NCI-H1436 treated with DMSO at 0.1 percent for 48 hours (cell line): ENCODE results near the gene DIPK1B.

Source experiments
- DNase-seq: peaks from one replicate; lab custom pipeline; 2025; lab: John Stamatoyannopoulos, UW

The DIPK1B gene

GRCh38 chr9:136739509-136739908 lies 27.1 kb downstream of the DIPK1B start:
- no peak for DNase-seq

DNA sequence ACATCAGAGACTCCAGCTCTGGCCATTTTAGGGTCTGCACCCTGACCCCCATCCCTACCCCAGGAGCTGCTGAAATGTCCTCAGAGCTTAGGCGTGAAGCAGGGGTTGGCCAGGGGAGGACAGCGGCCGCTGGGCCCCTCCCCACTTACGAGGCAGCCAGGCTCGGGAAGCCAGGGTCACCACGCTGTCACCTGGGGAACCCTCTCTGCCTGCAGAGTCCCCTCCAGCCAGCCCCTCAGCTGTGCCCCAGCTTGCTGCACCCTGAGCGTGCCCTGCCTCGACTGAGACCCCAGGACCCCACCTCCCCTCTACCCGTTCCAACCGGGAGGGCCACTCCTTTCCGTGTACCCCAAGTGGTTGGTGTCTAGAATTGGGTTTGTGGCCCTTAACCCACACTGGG lies 27.7 kb downstream of the DIPK1B start:
- no peak for DNase-seq

- DNase-seq, result no peak
These were observed 28.1 kb downstream of the DIPK1B start for GRCh38 chr9:136740491-136740890.

DNA sequence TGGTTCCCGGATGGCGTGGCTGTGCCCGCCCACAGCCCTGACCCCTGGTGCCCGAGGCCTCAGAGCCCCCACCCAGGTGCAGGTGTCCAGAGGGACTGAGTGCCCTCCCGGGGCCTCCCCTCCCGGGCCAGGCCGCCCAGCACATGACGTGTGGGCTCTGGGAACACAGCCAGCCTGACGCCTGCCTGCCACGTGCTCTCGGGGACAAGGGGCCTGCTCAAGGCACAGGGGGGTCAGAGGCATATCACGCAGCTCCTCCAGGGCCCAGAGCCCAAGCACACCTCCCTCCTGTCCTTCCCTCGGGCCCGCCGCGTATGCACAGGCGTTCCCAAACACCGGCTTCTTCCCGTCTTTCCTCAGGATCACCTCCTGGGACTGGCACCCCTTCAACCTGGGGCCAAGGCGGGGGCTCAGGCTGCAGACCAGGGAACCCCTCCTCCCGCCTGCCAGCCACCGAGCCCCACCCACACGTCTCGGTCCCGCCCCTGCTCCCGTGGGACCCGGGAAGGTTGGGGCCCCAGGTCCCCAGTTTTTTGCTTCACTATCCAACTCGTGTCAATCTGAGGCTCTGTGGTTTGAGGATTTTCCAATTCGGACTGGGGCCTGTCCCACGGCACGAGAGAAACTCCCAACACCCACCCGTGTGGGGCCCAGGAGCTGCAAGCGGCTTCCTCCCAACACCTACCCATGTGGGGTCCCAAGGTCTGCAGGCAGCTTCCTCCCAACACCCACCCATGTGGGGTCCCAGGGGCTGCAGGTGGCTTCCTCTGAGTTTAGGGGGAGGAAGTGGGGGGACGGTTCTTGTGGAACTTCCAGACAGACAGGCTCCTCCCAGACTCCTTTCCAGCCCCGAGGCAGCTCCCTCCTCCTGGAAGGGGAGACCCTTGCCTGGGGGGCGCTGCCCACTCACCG lies 28.9 kb downstream of the DIPK1B start:
- DNase-seq, result no peak

DNA sequence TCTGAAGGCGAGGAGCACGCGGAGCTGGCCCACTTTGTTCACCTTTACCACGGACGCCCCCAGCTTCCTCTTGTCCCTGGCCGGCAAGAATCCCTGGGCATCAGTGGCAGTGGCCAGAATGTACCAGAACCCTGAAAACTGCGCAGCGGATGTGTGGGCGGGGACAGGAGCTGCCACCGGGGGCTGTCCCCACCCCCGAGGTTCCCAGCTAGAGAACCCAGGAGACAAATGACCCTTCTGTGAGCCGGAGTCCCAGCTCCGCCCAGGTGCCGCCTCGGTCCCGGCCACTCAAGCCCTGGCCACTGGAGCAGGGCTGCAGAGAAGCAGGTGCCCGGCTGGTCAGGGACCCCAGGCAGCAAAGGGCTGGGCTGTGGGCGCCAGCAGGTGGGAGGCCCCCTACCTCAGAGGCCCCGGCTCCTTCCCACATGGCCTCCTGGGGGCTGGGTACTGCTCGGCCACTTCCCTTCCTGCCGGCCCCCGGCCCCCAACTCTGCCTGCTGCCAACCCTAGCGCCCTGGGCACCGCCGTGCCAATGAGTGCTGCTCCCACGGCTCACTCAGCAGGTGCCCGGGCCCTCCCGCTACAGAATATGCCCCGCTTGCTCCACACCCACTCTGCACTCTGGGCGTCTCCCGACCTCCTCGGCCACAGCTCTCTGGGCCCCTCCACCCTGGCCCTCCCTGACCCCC lies 29.7 kb downstream of the DIPK1B start:
- DNase-seq, result no peak

GRCh38 chr9:136742591-136743391 lies 30.4 kb downstream of the DIPK1B start, which contains the start of gene LCN10:
Gene LCN10 (minus strand): TSS chr9:136742940. CDS start chr9:136742903, 37 bp downstream.
- no peak for DNase-seq

DNA sequence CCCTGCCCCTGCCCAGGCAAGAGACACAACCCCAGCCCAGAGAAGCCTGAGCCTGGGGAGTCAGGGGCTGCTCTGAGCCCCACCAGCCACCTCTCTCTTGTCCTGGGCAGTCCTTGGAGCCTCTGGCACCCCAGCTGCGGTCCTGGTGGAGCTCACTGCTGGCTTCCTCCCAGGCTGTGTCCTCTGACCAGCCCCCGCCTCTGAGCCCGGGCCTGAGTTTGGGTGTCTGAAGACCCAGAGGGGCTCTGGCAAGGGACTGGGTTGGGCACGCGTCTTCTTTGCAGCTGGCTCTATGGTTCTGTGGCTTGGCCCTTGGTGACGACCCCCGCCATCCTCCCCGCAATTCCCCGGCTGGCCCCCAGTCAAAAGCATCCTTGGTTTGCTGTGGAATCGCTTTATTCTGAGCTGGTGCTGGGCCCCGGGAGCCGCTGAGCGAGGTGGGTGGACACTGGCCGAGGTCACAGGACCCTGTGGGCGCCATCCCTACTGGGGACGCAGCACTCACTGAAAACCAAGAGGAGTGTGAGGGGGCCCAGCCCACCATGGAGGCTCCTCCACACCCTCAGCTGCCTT lies 31.4 kb downstream of the DIPK1B start:
- no peak for DNase-seq

- no peak for DNase-seq
These were observed 32.4 kb downstream of the DIPK1B start for GRCh38 chr9:136744773-136745172.

DNA sequence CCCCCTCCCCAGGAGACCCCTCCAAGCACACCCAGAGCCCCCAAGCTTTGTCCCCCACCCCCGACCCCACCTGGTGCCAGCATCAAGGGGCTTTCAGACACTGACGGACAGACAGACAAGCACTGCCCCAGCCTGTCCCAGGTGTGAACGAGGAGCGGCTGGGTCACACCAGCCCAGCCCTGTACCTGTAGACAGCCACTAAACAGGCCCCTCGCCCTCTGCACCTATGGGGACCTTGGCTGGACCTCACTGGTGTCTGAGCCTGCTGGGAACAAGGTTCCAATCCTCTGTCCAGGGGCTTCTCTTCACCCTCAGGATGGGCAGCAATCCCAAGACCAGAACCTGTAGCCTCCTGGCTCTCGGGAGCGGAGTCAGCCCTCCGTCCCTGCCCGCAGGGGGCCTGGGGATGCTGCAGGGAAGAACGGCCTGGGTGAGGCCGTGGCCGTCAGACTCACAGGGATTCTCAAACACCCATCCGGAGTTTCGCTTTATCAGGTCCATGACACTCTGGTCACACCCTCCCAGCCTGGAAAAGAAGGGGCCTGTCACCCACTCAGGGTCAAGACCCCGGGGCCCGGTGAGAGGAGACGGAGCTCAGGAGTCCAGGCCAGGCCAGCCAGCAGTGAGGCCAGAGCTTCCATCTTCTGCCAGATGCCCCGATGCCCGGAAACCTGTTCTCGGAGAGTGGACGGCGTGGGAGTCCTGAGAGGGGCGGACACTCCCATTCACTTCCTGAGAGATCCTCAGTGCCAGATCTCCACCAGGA lies 33.2 kb downstream of the DIPK1B start:
- DNase-seq, result no peak

GRCh38 chr9:136746155-136746490 lies 33.8 kb downstream of the DIPK1B start:
- DNase-seq, result no peak

- no peak for DNase-seq
These were observed 34.2 kb downstream of the DIPK1B start for GRCh38 chr9:136746621-136747020.

DNA sequence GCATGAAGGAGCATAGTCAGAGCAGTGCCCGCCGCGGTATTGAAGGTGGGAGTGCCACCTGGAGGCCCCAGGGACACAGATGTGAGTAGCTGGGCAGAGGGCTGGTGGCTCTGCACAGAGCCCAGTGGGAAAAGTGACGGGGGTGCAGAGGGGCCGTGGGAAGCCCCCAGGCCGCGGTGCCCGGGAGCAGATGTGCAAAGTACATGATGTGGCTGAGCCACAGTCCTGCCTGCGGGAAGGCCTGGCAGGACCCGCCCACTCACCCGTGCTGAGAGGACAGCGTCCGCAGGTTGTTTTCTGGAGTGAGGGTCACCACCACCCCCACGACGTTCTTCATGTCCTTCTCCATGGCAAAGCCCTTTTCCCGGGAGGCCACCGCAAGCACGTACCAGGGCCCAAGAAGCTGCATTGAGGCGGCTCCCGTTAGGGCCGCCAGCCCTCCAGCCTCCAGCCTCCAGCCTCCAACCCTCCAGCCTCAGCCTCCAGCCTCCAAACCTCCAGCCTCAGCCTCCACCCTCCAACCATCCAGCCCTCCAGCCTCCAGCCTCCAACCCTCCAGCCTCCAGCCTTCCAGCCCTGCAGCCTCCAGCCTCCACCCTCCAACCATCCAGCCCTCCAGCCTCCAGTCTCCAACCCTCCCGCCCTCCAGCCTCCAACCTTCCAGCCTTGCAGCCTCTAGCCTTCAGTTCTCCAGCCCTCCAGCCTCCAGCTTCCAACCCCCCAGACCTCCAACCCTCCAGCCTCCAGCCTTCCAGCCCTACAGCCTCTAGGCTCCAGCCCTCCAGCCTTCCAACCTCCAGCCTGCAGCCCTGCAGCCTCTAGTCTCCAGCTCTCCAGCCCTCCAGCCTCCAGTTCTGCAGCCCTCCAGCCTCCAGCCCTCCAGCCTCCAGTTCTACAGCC lies 35.0 kb downstream of the DIPK1B start:
- no peak for DNase-seq

- no peak for DNase-seq
These were observed 35.8 kb downstream of the DIPK1B start, which contains the start of gene LCN6 for GRCh38 chr9:136748201-136748600. Gene LCN6 (minus strand): TSS chr9:136748525. CDS start chr9:136748483, 42 bp downstream.

GRCh38 chr9:136748666-136749611 lies 36.6 kb downstream of the DIPK1B start:
- DNase-seq, result no peak

GRCh38 chr9:136750526-136750925 lies 38.2 kb downstream of the DIPK1B start:
- no peak for DNase-seq

DNA sequence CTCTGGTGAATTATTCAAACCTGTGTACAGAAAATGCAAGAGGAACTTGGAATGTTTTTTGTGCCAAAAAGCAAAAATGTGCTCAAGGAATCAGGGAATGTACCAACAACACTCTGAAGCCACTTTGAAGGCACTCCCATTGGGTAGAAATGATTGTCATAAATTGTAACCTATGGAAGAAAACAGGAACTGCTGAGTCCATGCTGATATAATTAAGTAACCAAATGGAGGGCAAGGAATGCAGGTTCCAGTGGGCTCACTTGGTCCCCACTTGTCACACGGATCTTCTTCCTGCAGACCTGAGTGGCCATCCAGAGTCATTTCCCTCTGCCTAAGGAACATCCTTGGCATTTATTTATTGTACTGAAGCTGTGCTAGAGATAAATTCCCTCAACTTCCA lies 38.9 kb downstream of the DIPK1B start:
- DNase-seq, result no peak

DNA sequence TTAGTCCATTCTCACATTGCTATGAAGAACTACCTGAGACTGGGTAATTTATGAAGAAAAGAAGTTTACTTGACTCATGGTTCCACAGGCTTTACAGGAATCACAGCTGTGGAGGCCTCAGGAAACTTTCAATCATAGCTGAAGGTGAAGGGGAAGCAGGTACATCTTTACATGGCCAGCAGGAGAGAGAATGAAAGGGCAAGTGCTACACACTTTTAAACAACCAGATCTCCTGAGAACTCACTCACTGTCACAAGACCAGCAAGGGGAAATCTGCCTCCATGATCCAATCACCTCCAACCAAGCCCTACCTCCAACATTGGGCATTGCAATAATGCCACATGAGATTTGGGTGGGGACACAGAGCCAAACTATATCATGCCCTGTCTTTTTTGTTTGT lies 39.4 kb downstream of the DIPK1B start:
- DNase-seq, result no peak

- DNase-seq, result no peak
These were observed 41.1 kb downstream of the DIPK1B start for GRCh38 chr9:136753371-136754058.
